Chondrocyte (in vitro differentiated cells): ENCODE measurements around the gene SSBP3. TPM values are rescaled to one million over a fixed set of nuclear protein-coding genes. Genes with fewer than 3 reads are reported as not detected.

ENCODE experiments used
- DNase-seq: peaks from one replicate; pipeline ENCODE4 v3.0.0; 2021; ENCODE audit warnings: mixed read lengths, low spot score
- H3K27ac Mint-ChIP-seq: one replicate; pipeline ENCODE4 v1.8.0; 2021; ENCODE audit warnings: mild to moderate bottlenecking, moderate library complexity, mixed read lengths; ENCODE audit not compliant: unreplicated experiment
- H3K27me3 Mint-ChIP-seq: 2 replicates; pipeline ENCODE4 v1.8.0; 2021; ENCODE audit warnings: low read depth, mixed read lengths
- H3K36me3 Mint-ChIP-seq: 2 replicates; pipeline ENCODE4 v1.8.0; 2021; ENCODE audit warnings: low read depth, mixed read lengths
- H3K4me1 Mint-ChIP-seq: 2 replicates; pipeline ENCODE4 v1.8.0; 2021; ENCODE audit warnings: low read depth, mild to moderate bottlenecking, mixed read lengths
- H3K4me3 Mint-ChIP-seq: one replicate; pipeline ENCODE4 v1.8.0; 2021; ENCODE audit warnings: mild to moderate bottlenecking, moderate library complexity, mixed read lengths; ENCODE audit not compliant: unreplicated experiment
- H3K9me3 Mint-ChIP-seq: 2 replicates; pipeline ENCODE4 v1.8.0; 2021; ENCODE audit warnings: low read depth, mixed read lengths
- CTCF ChIP-seq: fragments of 200-600 bp; sonication (generic); IDR thresholded peaks from 2 replicates; pipeline ENCODE4 v1.5.0; 2021; ENCODE audit warnings: antibody characterized with exemption, mild to moderate bottlenecking, moderate library complexity
- total RNA-seq: library from RNA; stranded (reverse); gene quantifications from 3 replicates; pipeline ENCODE4 v1.2.1, GENCODE V29; 2021

SSBP3 gene
- total RNA-seq, 1 donor from 2014 or later: 22.0 TPM

- H3K4me1 Mint-ChIP-seq: peaks cover 35% of the 10 kb centered on the region
- no peak for DNase-seq
- no peaks in the 10 kb centered on the region for H3K27me3 Mint-ChIP-seq
- TF ChIP-seq CTCF: no peak
- no peak overlapping the region for H3K4me3 Mint-ChIP-seq
- H3K27ac Mint-ChIP-seq: no peak overlapping the region
- H3K36me3 Mint-ChIP-seq: peaks cover 24% of the 10 kb centered on the region
- no peaks in the 10 kb centered on the region for H3K9me3 Mint-ChIP-seq
Observed at GRCh38 chr1:54402896-54403295, 3.3 kb downstream of the SSBP3 start.

GRCh38 chr1:54401799-54402198 lies 4.4 kb downstream of the SSBP3 start:
- DNase-seq: no peak
- Mint-ChIP-seq H3K9me3 (no peaks in the 10 kb centered on the region), H3K4me1 (peaks cover 34% of the 10 kb centered on the region), H3K27ac (no peak overlapping the region), H3K36me3 (peaks cover 24% of the 10 kb centered on the region), H3K27me3 (no peaks in the 10 kb centered on the region), H3K4me3 (no peak overlapping the region)
- TF ChIP-seq CTCF: no peak

- H3K4me3 Mint-ChIP-seq: no peak overlapping the region
- no peaks in the 10 kb centered on the region for H3K9me3 Mint-ChIP-seq
- H3K36me3 Mint-ChIP-seq: peaks cover 24% of the 10 kb centered on the region
- no peaks in the 10 kb centered on the region for H3K27me3 Mint-ChIP-seq
- TF ChIP-seq CTCF: no peak
- DNase-seq: no peak
- no peak overlapping the region for H3K27ac Mint-ChIP-seq
- H3K4me1 Mint-ChIP-seq: peaks cover 35% of the 10 kb centered on the region
Observed at GRCh38 chr1:54400329-54400728, 5.9 kb downstream of the SSBP3 start.

- peaks cover 30% of the 10 kb centered on the region for H3K4me1 Mint-ChIP-seq
- H3K27me3 Mint-ChIP-seq: no peaks in the 10 kb centered on the region
- H3K36me3 Mint-ChIP-seq: peaks cover 24% of the 10 kb centered on the region
- no peaks in the 10 kb centered on the region for H3K9me3 Mint-ChIP-seq
- H3K27ac Mint-ChIP-seq: no peak overlapping the region
- H3K4me3 Mint-ChIP-seq: no peak overlapping the region
- no peak for TF ChIP-seq CTCF
- DNase-seq: no peak
Observed at GRCh38 chr1:54399765-54400164, 6.4 kb downstream of the SSBP3 start.

GRCh38 chr1:54398963-54399528 lies 7.1 kb downstream of the SSBP3 start:
- Mint-ChIP-seq H3K27me3 (no peaks in the 10 kb centered on the region), H3K4me3 (no peak overlapping the region), H3K27ac (no peak overlapping the region), H3K9me3 (no peaks in the 10 kb centered on the region), H3K4me1 (peaks cover 23% of the 10 kb centered on the region), H3K36me3 (peaks cover 24% of the 10 kb centered on the region)
- no peak for TF ChIP-seq CTCF
- no peak for DNase-seq
